ENCODE measurements around the gene POU2AF2.

- TF ChIP-seq EZH2phosphoT487 (IDR thresholded peaks at IDR 0.05; ENCODE audit: borderline replicate concordance, low read length) (no peak), CTCF (IDR thresholded peaks at IDR 0.05; ENCODE audit: low read depth, low read length, poor library complexity, severe bottlenecking) (no peak)
Measured at GRCh38 chr11:111335549-111335948, 90.0 kb downstream of the POU2AF2 start.
